Cardiac septum (tissue), 1 donor: ENCODE results near the gene KDM6B. TPM values are rescaled to one million over a fixed set of nuclear protein-coding genes. Genes with fewer than 3 reads are reported as not detected.

ENCODE experiments used
- DNase-seq: peaks from one replicate; pipeline ENCODE4 v3.0.0-alpha.2; 2020; ENCODE audit warnings: low spot score
- intact Hi-C: fragments of 100-400 bp; cut with DNase I; formaldehyde crosslinking; loops from one replicate; pipeline ENCODE4 v1.14.0; 2022
- total RNA-seq: library from RNA; stranded (reverse); fragmentation: NEBNext Ultra II Directional; extraction: Animal tissue kit (Norgen Biotek cat#: 25700); gene quantifications from one replicate; pipeline ENCODE4 v1.2.1, GENCODE V29; 2021
- donor health status: DM: no; HTN: no; CAD: no.

KDM6B gene
- total RNA-seq, 1 donor from 2014 or later: 22.1 TPM

GRCh38 chr17:7849130-7849750, 15.2 kb downstream of the KDM6B start:
- no peak for DNase-seq
- intact Hi-C loops: loop anchor here (5.0 kb wide), 1 partner anchor 447 kb away; the partner anchor contains the start of gene TMEM256

GRCh38 chr17:7849751-7850504, 15.9 kb downstream of the KDM6B start:
- intact Hi-C loops: loop anchor here (2.0 to 5.0 kb wide), 3 partner anchors 27 to 448 kb away; partner anchors contain the start of gene TMEM256
- DNase-seq: no peak

- intact Hi-C loops: loop anchor here (2.0 to 5.0 kb wide), 2 partner anchors 28 to 109 kb away; no protein-coding TSS in a partner anchor
- no peak for DNase-seq
These were observed 16.9 kb downstream of the KDM6B start for GRCh38 chr17:7850701-7851437.

GRCh38 chr17:7851438-7852261, 17.6 kb downstream of the KDM6B start:
- peak; percentile 95 for DNase-seq
- intact Hi-C loops: loop anchor here (2.0 to 5.0 kb wide), 2 partner anchors 29 to 109 kb away; no protein-coding TSS in a partner anchor

GRCh38 chr17:7852262-7852670, 18.2 kb downstream of the KDM6B start:
- intact Hi-C loops: loop anchor here (5.0 kb wide), 1 partner anchor 110 kb away; no protein-coding TSS in a partner anchor
- no peak for DNase-seq

- intact Hi-C loops: loop anchor here (5.0 kb wide), 1 partner anchor 111 kb away; no protein-coding TSS in a partner anchor
These were observed 19.1 kb downstream of the KDM6B start for GRCh38 chr17:7852919-7853690.

GRCh38 chr17:7853691-7854038, 19.6 kb downstream of the KDM6B start:
- no peak for DNase-seq
- intact Hi-C loops: loop anchor here (5.0 kb wide), 1 partner anchor 111 kb away; no protein-coding TSS in a partner anchor

More at GRCh38 chr17:7852919-7853690, 19.1 kb downstream of the KDM6B start:
- DNase-seq: no peak

GRCh38 chr17:7854078-7854777, 20.2 kb downstream of the KDM6B start:
- intact Hi-C loops: loop anchor here (5.0 kb wide), 1 partner anchor 112 kb away; no protein-coding TSS in a partner anchor

GRCh38 chr17:7854851-7855659, 21.0 kb downstream of the KDM6B start, which contains the start of gene TMEM88:
TMEM88 (plus strand) TSS chr17:7855066; CDS start chr17:7855075, 9 bp downstream.
- intact Hi-C loops: loop anchor here (5.0 kb wide), 1 partner anchor 113 kb away; no protein-coding TSS in a partner anchor
- peak; percentile 76 for DNase-seq

More at GRCh38 chr17:7854078-7854777, 20.2 kb downstream of the KDM6B start:
- no peak for DNase-seq

GRCh38 chr17:7855660-7856010, 21.6 kb downstream of the KDM6B start:
- intact Hi-C loops: loop anchor here (2.0 kb wide), 2 partner anchors 13 to 21 kb away; partner anchors contain the start of gene KDM6B

GRCh38 chr17:7856011-7856810, 22.2 kb downstream of the KDM6B start:
- DNase-seq: peak; percentile 86
- intact Hi-C loops: loop anchor here (2.0 kb wide), 2 partner anchors 13 to 21 kb away; partner anchors contain the start of gene KDM6B

More at GRCh38 chr17:7855660-7856010, 21.6 kb downstream of the KDM6B start:
- peak; percentile 78 for DNase-seq

- DNase-seq: peak; percentile 96
- intact Hi-C loops: loop anchor here (1.0 to 2.0 kb wide), 3 partner anchors 14 to 30 kb away; partner anchors contain the start of gene KDM6B
These were observed 23.0 kb downstream of the KDM6B start, which contains the start of gene NAA38 for GRCh38 chr17:7856811-7857712. NAA38 (minus strand) TSS chr17:7857559; CDS start chr17:7857463, 96 bp downstream.

- intact Hi-C loops: loop anchor here (1.0 to 2.0 kb wide), 3 partner anchors 15 to 29 kb away; partner anchors contain the start of gene KDM6B
- peak; percentile 94 for DNase-seq
These were observed 23.9 kb downstream of the KDM6B start, which contains the start of gene CYB5D1 for GRCh38 chr17:7857713-7858521. CYB5D1 (plus strand) TSS chr17:7858003; CDS start chr17:7858135, 132 bp downstream.

- intact Hi-C loops: no loop called here
- DNase-seq: no peak
These were observed 24.4 kb downstream of the KDM6B start for GRCh38 chr17:7858522-7858810.
